HCT116 (cell line): Measurements from ENCODE around the gene CDH2.

Experiments
- CTCF ChIP-seq, 3 experiments: fragments of 200-600 bp in 1 of 3; sonication (generic) in 1 of 3; IDR thresholded peaks in 2 of 3; conservative IDR thresholded peaks in 1 of 3; 2 replicates each; pipeline ENCODE4 v1.5.1; 2012 to 2017; ENCODE audit warnings: low read depth in 2 of 3, low read length in 2 of 3, antibody characterized with exemption in 1 of 3, borderline replicate concordance in 1 of 3, control low read depth in 1 of 3, mild to moderate bottlenecking in 1 of 3, mixed read lengths in 1 of 3, mixed run types in 1 of 3, moderate library complexity in 1 of 3; ENCODE audit not compliant: insufficient read depth in 1 of 3
- EGR1 ChIP-seq: IDR thresholded peaks from 2 replicates; pipeline ENCODE4 v1.6.1; 2012; ENCODE audit warnings: low read depth
- EZH2 ChIP-seq: fragments of 200-600 bp; sonication (generic); IDR thresholded peaks from 2 replicates; pipeline ENCODE4 v1.6.1; 2017; ENCODE audit warnings: antibody characterized with exemption, mixed run types
- POLR2A ChIP-seq: IDR thresholded peaks from 2 replicates; pipeline ENCODE4 v1.7.0; 2011; ENCODE audit warnings: borderline replicate concordance; ENCODE audit not compliant: insufficient read depth, insufficient read length; ENCODE audit errors: extremely low read depth
- SP1 ChIP-seq: IDR thresholded peaks from 2 replicates; pipeline ENCODE4 v1.6.1; 2012; ENCODE audit warnings: low read depth
- YY1 ChIP-seq: IDR thresholded peaks from 2 replicates; pipeline ENCODE4 v1.6.1; 2011; ENCODE audit warnings: low read length, low read depth, moderate library complexity, mild to moderate bottlenecking; ENCODE audit not compliant: insufficient replicate concordance; ENCODE audit errors: extremely low read depth

- no peak for TF ChIP-seq CTCF (IDR thresholded peaks at IDR 0.05 in 2 of 3, conservative IDR thresholded peaks at IDR 0.05 in 1 of 3; ENCODE audit: borderline replicate concordance in 1 of 3, insufficient read depth in 1 of 3, low read depth in 2 of 3, low read length in 2 of 3)
- no peak for TF ChIP-seq EZH2
- TF ChIP-seq YY1 = no peak
- TF ChIP-seq SP1 = no peak
- TF ChIP-seq POLR2A = no peak
- TF ChIP-seq EGR1 = no peak
These were observed 27.2 kb upstream of the CDH2 start for GRCh38 chr18:28204154-28204553.
